Measurements from ENCODE around the gene INTS6.

INTS6 gene, protein sequence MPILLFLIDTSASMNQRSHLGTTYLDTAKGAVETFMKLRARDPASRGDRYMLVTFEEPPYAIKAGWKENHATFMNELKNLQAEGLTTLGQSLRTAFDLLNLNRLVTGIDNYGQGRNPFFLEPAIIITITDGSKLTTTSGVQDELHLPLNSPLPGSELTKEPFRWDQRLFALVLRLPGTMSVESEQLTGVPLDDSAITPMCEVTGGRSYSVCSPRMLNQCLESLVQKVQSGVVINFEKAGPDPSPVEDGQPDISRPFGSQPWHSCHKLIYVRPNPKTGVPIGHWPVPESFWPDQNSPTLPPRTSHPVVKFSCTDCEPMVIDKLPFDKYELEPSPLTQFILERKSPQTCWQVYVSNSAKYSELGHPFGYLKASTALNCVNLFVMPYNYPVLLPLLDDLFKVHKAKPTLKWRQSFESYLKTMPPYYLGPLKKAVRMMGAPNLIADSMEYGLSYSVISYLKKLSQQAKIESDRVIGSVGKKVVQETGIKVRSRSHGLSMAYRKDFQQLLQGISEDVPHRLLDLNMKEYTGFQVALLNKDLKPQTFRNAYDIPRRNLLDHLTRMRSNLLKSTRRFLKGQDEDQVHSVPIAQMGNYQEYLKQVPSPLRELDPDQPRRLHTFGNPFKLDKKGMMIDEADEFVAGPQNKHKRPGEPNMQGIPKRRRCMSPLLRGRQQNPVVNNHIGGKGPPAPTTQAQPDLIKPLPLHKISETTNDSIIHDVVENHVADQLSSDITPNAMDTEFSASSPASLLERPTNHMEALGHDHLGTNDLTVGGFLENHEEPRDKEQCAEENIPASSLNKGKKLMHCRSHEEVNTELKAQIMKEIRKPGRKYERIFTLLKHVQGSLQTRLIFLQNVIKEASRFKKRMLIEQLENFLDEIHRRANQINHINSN

DNA sequence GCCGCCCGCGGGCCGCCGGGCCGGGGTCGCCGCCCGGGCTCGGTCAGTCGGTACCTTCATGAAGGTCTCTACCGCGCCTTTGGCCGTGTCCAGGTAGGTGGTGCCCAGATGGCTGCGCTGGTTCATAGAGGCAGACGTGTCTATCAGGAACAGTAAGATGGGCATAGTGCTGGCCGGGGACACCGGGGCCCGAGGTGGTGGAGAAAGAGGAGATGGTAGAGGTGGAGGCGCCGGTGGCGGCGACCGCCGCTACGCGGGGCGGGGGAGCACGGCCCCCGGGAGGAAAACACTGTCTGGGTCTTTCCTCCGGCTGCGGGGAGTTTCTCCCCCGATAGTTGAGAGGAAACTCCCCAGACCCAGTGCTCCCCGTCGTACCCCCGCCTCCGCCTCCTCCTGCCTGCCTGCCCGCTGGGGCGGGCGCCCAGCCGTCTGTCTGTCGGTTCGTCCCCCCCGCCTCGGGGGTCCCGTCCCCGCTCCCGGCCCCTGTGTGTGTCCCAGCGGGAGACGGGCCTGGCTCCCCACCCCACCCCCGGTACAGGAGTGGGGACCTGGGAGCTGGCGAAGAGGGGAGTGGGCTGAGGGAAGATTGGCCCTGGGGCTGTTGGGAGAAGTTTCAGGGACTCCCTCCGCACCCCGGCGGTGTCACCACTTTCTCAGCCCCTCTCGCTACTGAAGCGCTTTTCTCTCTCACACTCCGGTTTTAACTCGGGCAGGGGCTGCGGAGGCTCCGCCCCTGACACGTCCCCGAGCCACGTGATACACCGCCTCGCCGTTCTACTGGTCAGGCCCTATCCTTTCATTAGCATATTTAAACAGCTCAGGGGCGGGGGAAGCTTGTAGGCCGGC, at the start of gene INTS6:
Gene INTS6, minus strand, starts transcription at position 676 of the 846 bp plus-strand sequence. Its CDS starts 511 bp downstream, at position 165.
- peak; percentile 97 for DNase-seq

DNA sequence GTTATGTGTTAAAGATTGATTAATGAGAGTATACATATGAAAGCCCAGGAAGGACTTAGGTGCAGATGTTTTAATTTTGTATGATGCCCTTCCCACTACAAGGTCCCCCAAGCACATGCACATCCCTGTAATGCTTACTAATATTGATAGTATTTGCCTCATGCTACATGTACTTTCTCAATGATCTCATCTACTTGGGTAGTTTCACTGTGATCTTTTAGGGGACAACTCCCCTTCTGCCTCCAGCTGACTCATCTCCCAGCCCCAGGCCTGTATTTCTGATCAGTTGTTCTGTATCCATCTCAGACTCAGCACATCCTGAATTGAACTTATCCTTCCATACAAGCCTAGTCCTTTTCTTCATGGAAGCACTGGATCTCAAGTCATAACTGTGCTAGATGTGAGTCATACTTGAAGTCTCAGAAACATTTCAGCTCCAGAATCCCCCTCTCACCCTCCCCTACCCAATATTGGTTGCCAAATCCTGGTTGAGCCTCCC, 49.4 kb upstream of the INTS6 start:
- DNase-seq, result no peak

DNA sequence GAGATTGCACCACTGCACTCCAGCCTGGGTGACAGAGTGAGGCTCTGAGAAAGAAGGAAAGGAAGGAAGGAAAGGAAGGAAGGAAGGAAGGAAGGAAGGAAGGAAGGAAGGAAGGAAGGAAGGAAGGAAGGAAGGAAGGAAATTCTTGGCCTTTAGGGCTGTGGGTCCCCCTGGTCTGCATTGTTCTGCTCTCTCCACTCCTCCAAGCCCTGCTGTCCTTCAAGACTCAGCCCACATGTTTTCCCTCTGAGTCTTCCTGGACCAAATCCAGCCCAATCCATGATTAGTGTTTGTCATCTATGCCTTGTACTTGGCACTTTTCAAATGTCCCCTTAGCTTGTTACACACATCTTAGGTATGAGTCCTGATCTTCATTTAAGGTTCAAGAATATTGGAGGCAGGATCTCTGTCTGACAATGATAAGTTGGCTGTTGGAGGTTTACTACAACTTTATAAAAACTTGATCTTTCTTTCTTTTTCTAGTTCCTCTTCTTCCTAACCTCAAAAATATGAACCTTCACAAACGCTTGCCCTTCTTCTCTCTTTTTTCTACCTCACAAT, 48.8 kb upstream of the INTS6 start:
- no peak for DNase-seq

DNA sequence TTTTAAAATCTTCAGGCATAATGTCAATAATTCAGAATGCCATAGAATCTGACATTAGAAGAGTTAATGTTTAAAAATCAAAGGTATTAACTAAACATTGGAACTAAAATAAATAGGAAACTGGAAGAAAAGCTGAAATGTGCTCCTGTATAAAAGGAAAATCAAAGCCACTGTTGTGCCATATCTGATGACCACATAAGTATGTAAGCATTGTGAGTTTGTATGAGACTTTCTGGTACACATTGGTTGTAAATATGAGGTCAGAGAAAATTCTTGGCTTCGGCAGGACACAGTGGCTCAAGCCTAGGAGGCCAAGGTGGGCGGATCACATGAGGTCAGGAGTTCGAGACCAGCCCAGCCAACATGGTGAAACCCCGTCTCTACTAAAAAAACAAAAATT, 48.3 kb upstream of the INTS6 start:
- no peak for DNase-seq

DNA sequence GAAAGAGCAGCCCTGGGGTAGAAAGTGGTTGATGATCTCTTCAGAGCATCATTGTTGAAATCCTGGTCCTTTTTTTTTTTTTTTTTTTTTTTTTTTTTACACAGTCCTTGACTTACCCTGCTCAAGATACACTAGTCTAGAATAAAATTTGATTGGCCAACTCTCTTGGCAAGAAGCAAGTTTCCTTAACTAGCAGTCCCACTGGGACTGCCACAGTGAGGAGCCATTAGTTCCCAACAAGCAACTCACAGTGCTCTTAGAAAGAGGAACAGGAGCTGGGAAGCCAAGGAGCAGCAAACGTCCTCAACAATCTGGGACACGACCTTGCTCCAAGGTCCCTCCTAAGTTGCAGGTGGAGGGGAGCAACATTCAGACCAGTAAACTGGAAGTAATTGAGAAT, 47.9 kb upstream of the INTS6 start:
- no peak for DNase-seq

DNA sequence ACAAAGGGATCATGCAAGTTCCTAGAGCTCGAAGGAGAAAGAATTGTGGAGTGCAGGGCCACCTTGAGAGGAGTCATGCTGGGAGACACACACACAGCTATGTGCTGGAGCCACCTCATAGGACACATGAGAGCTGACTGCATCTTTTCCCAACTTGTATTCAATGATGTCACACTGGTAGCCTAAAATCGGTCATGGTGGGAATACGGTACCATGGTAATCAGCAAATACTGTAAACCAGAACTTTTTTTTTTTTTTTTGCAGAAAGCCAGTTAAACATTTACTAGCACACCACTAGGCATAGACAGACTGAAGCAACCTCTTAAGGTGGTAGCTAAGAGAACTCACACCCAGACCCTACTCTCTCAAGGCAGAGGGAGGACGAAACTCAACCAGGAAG, 47.0 kb upstream of the INTS6 start:
- no peak for DNase-seq

DNA sequence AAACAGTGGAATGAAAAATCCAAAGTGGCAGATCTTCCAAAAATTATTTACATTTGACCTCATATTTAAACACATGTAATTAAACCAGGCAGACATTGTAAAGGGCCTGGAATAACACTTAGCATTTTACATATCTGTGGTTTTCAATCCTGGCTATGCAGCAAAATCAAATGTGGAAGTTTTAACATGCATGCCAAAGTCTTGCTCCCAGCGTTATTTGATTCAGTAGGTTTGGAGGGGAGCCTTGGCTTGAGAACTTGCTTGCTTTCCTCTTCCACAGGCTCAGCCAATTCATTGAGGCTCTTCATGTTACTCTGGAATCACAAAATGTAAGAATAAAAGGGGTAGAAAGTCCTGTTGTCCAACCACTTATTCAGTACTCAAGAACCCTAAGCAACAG, 42.5 kb upstream of the INTS6 start:
- no peak for DNase-seq

DNA sequence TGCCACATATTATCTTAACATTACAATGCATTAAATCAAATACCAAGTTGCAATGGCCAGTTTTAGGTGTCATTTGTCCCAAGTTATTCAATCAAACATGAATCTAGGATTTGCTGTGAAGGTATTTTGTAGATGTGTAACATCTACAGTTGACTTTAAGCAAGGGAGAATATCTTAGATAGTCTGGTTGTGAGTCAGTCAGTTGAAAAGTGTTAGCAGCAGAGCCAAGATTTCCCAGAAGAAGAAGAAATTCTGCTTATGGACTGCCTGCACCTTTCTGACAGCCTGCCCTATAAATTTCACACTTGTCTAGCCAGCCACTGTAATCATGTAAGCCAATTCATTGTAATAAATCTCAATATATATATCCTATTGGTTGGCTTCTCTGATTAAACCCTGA, 41.3 kb upstream of the INTS6 start:
- DNase-seq, result no peak

DNA sequence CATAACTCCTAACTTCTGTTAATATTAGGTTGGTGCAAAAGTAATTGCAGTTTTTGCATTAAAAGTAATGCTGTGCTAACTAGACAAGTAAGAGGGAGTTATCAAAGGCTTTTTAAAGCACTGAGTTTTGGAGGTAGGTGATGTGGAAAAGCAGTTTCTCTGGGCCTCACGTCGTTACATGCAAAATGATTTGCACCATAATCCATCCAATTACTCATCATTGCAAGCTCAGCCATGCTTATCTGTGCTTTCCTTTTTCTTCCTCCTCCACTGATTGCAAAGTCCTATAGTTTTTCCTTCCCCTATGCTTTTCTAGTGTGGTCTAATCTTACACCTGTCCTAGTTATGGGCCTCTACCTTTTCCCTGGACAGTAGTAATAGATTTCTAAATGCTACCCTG, 35.4 kb upstream of the INTS6 start:
- DNase-seq, result no peak

DNA sequence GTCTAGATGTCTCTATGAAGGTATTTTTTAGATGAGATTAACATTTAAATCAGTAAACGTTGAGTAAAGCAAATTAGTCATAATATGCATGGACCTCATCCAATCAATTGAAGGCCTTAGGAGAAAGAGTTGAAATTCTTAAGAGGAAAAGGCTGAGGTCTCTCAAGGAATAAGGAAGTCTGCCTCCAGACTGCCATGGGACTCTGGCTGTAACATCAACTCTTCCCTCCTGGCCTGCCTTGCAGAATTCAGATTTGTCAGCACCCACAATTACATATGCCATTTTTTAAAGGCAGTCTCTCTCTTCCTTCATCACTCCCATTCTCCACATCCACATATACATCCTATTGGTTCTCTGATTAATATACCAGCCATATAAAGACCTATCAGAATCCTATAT, 28.8 kb upstream of the INTS6 start:
- no peak for DNase-seq

DNA sequence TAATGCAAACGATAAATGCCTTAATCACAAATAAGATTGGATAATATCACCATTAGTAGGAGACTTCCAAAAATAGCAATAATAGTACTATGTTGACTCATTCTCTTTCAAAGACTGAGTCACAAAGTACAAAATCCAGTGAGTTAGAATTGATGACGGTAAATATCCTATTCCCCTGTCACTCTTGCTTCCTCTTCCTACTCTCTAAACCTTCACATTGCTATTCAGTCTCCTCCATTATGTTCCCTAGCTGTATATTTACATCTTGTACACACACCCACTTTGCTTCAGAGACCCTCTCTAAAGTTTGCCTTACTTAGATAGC, 26.3 kb upstream of the INTS6 start:
- DNase-seq, result no peak

DNA sequence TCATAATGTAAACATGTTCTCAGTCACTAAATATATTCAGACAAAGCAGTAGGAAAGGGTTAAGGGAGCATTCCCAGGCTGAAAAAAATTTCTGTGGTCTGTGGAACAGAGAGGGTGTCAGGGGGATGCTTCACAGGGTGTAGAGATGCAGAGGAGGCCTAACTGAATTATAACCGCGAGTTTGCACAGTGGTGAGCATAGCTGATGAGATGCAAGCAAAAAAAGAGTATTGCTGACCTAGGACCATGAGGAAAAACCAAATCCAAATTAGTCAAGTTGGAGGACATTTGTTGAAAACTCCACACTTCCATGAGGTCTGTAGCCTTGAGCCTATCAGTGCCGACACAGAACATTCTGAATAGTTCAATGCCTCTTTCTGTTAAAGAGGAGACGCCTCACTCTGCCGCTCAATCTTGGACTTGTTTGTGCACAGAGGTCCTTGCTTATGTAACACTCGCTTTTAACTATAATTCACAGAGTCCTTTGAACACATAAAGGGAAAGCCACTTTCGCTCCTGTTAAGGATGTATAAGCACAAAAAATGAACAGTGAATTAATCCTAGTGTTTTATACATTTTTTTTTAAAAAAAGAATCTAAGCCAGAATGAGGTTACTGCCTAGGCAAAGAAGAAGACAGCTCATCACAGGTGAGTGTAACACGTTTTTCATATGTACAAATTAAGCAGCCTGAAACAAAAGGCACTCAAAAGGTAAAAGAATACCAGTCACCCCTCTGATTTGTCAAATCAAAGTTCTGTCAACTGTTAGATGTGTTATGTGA, 25.8 kb upstream of the INTS6 start:
- DNase-seq, result no peak

DNA sequence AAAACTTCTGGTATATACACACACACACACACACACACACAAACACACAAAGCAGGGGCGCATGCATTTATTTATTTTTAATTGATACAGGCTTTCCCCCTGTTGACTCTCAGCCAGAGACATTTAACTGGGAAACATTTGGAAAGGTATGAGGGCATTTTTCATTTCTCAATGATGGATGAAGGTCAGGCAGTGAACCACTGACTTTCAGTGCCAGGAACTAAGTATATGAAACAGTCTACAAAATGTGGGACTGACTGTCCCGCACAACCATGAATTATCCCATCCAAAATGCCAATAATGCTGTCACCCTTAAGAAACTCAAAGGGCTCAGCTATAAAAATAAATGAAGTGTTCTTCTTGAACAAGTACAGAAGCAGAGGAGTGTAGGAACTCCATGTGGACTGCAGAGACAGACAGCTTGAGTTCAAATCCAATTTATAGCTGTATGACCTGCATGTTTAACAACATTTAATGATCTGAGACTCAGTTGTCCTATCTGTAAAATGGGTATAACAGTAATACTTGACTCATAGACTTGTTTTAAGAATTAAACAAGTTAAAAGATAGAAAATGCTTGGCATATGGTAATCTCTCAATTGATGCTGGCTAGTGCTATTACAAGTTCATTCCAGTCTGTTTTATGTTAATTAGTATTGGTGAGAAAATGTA, 25.0 kb upstream of the INTS6 start:
- DNase-seq, result no peak

DNA sequence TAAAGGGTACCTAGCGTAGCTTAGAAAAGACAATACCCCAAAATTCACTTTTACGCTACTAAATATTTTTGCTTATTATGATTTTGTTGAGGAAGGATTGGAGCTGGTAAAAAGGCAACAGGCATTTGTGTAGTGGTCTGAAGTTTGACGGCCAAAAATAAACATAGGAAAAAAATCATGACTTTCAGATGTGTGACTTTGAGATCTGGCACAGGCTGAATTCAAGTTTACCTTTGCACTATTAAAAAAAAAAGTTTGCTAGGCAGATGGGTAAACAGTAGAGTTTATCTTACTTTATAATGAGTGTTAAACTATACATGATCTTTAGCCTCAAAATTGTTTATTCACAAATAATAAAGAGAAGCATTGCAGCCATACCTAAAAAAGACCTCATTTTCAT, 24.3 kb upstream of the INTS6 start:
- no peak for DNase-seq

DNA sequence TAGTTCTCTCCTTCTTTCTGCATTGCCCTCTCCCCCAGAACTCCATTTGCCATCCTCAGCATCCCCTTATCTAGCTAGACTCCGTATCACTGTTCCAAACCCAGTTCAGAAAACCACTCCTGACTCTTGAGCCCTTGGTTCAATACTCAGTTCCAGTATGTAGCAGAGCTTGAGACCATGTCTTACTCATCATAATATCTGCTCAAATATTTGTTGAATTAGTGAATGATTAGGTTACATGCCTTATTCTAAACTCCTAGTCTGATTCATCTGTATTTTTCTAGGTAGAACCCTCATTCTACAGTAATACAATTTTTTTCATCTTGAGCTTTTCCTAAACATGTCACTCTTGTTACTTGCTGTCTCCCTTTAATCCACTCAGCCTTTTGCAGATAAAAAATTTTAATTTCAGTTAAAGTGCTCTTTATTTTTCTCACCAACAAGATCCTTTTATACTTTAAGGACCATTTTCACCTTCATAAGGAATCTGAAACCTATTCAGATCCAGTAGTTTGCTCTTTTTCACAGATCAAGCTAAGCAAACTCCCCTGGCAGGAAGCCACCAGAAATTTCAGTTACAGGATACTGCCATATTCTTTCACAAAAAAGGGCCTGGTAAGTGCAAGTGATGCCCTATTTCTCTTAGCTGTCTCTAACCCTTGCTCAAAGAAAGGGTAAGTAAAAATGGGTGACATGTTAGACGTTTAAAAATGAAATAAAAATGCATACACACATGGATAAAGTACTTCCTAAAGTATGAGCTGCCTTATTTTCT, 23.1 kb upstream of the INTS6 start:
- DNase-seq, result no peak

DNA sequence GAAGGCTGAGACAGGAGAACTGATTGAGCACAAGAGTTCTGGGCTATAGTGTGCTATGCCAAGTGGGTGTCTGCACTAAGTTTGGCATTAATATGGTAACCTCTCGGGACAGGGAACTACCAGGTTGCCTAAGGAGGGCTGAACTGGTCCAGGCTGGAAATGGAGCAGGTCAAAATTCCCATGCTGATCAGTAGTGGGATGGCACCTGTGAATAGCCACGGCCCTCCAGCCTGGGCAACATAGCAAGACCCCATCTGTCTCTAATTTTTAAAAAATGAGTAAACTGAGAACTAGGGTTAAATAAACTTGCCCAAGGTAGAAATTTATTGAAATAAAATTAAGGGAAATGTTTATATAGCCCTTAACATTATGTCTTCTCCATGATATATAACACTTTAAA, 17.0 kb upstream of the INTS6 start:
- no peak for DNase-seq

DNA sequence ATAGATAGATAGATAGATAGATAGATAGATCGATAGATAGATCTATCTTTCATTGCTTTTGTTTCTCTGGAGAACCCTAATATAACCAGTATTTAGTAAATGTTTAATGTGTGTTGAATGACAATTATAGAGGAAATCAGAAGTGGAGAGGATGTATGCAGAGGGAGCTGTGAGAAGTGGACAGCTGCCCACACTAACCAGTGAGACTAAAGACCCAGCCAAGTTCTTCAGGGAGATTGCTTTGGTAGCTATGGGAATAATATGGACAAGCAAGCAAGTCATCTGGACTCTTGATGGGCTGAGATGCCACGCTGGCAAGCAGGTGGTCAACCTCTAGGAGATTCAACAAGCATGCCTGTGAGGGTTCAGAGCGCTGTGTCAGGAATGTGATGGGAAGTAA, 14.9 kb upstream of the INTS6 start:
- DNase-seq, result no peak

DNA sequence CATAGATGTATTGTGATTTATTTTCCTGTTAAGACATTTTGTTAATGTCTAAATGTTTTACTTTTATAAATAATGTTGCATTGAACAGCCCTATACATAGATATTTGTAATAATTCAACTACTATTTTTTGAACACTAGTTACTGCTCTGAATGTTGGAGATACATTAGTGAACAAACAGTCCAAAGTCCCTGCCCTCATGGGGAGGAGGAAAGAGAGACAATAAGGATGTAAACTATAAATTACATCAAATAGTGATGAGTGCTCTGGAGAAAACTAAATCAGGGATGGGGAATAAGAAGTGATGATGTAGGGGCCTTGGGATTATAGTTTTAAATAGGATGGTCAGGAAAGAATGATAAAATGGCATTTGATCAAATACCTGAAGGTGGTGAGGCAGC, 12.3 kb upstream of the INTS6 start:
- DNase-seq, result no peak

DNA sequence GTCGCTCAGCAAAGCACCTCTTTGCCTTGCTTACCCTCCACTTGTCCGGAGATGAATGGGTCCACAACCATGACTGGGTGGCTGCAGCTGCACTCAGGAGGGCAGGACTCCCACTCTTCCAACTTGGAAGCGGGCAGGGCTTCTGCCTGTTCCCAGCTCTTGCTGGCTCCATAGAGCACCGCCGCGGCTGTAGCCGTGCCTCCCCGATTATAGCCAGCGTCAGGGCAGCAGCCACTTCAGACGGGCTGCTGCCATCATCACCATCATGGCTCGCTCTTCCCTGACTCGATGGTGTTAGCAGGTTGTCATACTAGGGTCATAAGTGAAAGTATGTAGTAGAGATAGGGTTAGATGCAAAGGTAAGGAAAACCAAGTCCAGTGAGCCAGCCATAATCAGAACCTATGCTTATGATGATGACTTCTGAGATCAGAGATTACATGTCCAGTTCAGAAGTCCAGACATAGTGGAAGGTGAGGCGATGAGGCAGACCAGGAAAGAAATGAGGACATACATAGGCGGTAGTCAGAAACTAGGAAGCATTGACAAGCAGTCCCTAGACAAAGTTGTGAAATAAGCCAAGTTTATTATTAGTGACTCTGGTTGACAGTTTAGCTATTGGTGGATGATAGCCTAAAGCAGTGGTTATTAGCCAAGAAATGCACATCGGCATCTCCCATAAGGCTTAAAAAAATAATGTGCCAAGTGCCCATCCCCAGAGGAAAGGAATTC, 4.4 kb upstream of the INTS6 start:
- no peak for DNase-seq

DNA sequence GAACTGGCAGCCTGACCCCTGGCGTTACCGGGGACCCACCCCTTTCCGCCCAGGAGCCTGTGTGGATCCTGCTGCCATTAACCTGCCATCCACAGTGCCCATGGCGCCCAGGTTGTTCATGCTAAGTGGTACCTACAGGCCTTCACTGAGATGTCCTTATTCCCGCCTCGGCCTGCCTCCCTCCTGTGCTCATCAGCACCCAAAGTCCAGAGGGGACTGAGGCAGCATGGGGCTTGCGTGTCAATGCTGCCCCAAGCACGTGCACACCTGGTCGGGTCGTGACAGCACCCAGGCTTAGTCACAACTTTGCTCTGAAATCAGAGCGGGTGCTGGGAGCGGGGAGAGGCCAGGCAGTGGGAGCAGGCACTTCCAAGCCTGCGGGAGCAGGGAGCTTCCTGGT, 3.7 kb upstream of the INTS6 start:
- no peak for DNase-seq
